Measurements from ENCODE around the gene TMEM239.

- TF ChIP-seq CTCF (IDR thresholded peaks at IDR 0.05) (no peak), POLR2A (IDR thresholded peaks at IDR 0.05) (no peak)
These were observed 4.1 kb downstream of the TMEM239 start for GRCh38 chr20:2820084-2820895.
